ENCODE data around the gene SLC16A12. TPM values are rescaled to one million over a fixed set of nuclear protein-coding genes. Genes with fewer than 3 reads are reported as not detected.

Gene SLC16A12, protein sequence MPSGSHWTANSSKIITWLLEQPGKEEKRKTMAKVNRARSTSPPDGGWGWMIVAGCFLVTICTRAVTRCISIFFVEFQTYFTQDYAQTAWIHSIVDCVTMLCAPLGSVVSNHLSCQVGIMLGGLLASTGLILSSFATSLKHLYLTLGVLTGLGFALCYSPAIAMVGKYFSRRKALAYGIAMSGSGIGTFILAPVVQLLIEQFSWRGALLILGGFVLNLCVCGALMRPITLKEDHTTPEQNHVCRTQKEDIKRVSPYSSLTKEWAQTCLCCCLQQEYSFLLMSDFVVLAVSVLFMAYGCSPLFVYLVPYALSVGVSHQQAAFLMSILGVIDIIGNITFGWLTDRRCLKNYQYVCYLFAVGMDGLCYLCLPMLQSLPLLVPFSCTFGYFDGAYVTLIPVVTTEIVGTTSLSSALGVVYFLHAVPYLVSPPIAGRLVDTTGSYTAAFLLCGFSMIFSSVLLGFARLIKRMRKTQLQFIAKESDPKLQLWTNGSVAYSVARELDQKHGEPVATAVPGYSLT
- under 0.01 TPM in 2 replicates for total RNA-seq

- Histone ChIP-seq H3K36me3 (ENCODE audit: insufficient read depth, low read length) (no peaks in the 10 kb centered on the region), H4K20me1 (ENCODE audit: insufficient read depth, low read length) (no peaks in the 10 kb centered on the region), H3K4me2 (ENCODE audit: insufficient read depth, low read length) (peak within 1 kb of the TSS; percentile 66), H3K27me3 (ENCODE audit: insufficient read depth, low read length) (peaks cover 42% of the 10 kb centered on the region), H2AFZ (ENCODE audit: low read length) (peak within 1 kb of the TSS; percentile 60), H3K9me3 (ENCODE audit: low read depth, low read length) (no peaks in the 10 kb centered on the region), H3K4me3 (ENCODE audit: insufficient read depth, low read length) (peak within 1 kb of the TSS; percentile 62), H3K27ac (ENCODE audit: low read depth, low read length) (no peak within 1 kb of the TSS), H3K79me2 (ENCODE audit: insufficient read depth, low read length) (no peaks in the 10 kb centered on the region), H3K4me1 (ENCODE audit: insufficient read depth, low read length) (peaks cover 10% of the 10 kb centered on the region)
- TF ChIP-seq, protein P1, sequence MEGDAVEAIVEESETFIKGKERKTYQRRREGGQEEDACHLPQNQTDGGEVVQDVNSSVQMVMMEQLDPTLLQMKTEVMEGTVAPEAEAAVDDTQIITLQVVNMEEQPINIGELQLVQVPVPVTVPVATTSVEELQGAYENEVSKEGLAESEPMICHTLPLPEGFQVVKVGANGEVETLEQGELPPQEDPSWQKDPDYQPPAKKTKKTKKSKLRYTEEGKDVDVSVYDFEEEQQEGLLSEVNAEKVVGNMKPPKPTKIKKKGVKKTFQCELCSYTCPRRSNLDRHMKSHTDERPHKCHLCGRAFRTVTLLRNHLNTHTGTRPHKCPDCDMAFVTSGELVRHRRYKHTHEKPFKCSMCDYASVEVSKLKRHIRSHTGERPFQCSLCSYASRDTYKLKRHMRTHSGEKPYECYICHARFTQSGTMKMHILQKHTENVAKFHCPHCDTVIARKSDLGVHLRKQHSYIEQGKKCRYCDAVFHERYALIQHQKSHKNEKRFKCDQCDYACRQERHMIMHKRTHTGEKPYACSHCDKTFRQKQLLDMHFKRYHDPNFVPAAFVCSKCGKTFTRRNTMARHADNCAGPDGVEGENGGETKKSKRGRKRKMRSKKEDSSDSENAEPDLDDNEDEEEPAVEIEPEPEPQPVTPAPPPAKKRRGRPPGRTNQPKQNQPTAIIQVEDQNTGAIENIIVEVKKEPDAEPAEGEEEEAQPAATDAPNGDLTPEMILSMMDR (IDR thresholded peaks at IDR 0.05; ENCODE audit: extremely low read depth, low read depth, low read length): no peak
- peak; percentile 87 for DNase-seq (ENCODE audit: insufficient read length, low spot score, missing footprints)
These were observed at the start of gene SLC16A12 for GRCh38 chr10:89535171-89536012. Gene SLC16A12 (minus strand): TSS chr10:89535594. CDS start chr10:89462578, 73,016 bp downstream.

GRCh38 chr10:89582022-89582421 is 46.6 kb upstream of the SLC16A12 start:
- Histone ChIP-seq H3K36me3 (ENCODE audit: insufficient read depth, low read length) (no peaks in the 10 kb centered on the region), H3K27me3 (ENCODE audit: insufficient read depth, low read length) (no peaks in the 10 kb centered on the region), H3K27ac (ENCODE audit: low read depth, low read length) (no peak overlapping the region), H2AFZ (ENCODE audit: low read length) (no peak overlapping the region), H3K9me3 (ENCODE audit: low read depth, low read length) (no peaks in the 10 kb centered on the region), H4K20me1 (ENCODE audit: insufficient read depth, low read length) (no peaks in the 10 kb centered on the region), H3K4me3 (ENCODE audit: insufficient read depth, low read length) (no peak overlapping the region), H3K4me2 (ENCODE audit: insufficient read depth, low read length) (no peak overlapping the region), H3K79me2 (ENCODE audit: insufficient read depth, low read length) (no peaks in the 10 kb centered on the region), H3K4me1 (ENCODE audit: insufficient read depth, low read length) (no peaks in the 10 kb centered on the region)
- no peak for DNase-seq (ENCODE audit: insufficient read length, low spot score, missing footprints)
- TF ChIP-seq, protein P1 (IDR thresholded peaks at IDR 0.05; ENCODE audit: extremely low read depth, low read depth, low read length): no peak

DNA sequence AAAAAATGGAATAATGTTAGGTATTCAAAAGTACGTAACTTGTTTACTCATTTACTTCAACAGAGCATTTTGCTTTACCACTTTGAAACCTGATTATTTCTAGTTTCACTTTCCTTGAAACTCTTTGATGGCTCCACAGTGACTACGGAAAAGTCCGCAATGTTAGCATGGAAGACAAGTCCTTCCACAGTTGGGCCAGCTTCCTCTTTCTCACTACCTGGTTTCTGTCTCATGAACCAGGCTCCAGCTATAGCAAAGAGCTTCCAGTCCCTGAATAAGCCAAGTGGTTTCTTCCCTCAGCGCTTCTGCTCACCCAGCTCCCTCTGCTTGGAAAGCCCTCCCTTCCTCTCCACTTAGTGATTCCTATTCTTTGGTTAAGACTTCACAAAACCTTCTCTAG is 44.8 kb upstream of the SLC16A12 start:
- Histone ChIP-seq H4K20me1 (ENCODE audit: insufficient read depth, low read length) (no peaks in the 10 kb centered on the region), H3K4me3 (ENCODE audit: insufficient read depth, low read length) (no peak overlapping the region), H3K36me3 (ENCODE audit: insufficient read depth, low read length) (no peaks in the 10 kb centered on the region), H2AFZ (ENCODE audit: low read length) (no peak overlapping the region), H3K4me1 (ENCODE audit: insufficient read depth, low read length) (peaks cover 2% of the 10 kb centered on the region), H3K4me2 (ENCODE audit: insufficient read depth, low read length) (no peak overlapping the region), H3K27me3 (ENCODE audit: insufficient read depth, low read length) (no peaks in the 10 kb centered on the region), H3K79me2 (ENCODE audit: insufficient read depth, low read length) (no peaks in the 10 kb centered on the region), H3K9me3 (ENCODE audit: low read depth, low read length) (no peaks in the 10 kb centered on the region), H3K27ac (ENCODE audit: low read depth, low read length) (no peak overlapping the region)
- no peak for DNase-seq (ENCODE audit: insufficient read length, low spot score, missing footprints)
- TF ChIP-seq, protein P1 (IDR thresholded peaks at IDR 0.05; ENCODE audit: extremely low read depth, low read depth, low read length): no peak

Measured in osteoblast (primary cell).